Right lobe of liver (tissue), 6 donors: ENCODE data around the gene RDH8. TPM values are rescaled to one million over a fixed set of nuclear protein-coding genes. Genes with fewer than 3 reads are reported as not detected.

ENCODE experiments used
- ATAC-seq, 4 donors: fragments of 200-7000 bp; cut with Tn5 transposase; one replicate each; pipeline ENCODE4 v1.9.1; 2020; ENCODE audit warnings: mild to moderate bottlenecking in 4 of 4, moderate library complexity in 4 of 4
- DNase-seq, 3 donors: peaks; one replicate each; pipeline ENCODE4 v3.0.0-alpha.2; 2020
- H3K27ac ChIP-seq, 3 donors: fragments of 200-600 bp; one replicate each; pipeline ENCODE4 v1.8.0; 2022
- H3K27me3 ChIP-seq, 2 donors: fragments of 200-600 bp; one replicate each; pipeline ENCODE4 v1.8.0; 2022
- H3K36me3 ChIP-seq, 4 donors: fragments of 200-600 bp; sonication (generic) in 1 of 4; one replicate each; pipeline versions ENCODE4 v1.5.1 to v1.8.0; 2017 to 2022; ENCODE audit warnings: control low read depth in 1 of 4
- H3K4me1 ChIP-seq, 4 donors: fragments of 200-600 bp; sonication (generic) in 1 of 4; one replicate each; pipeline versions ENCODE4 v1.5.1 to v1.8.0; 2017 to 2022; ENCODE audit warnings: control low read depth in 1 of 4
- H3K4me3 ChIP-seq, 3 donors: fragments of 200-600 bp; one replicate each; pipeline ENCODE4 v1.8.0; 2022
- H3K9me3 ChIP-seq, 4 donors: fragments of 200-600 bp; sonication (generic) in 1 of 4; one replicate each; pipeline versions ENCODE4 v1.5.1 to v1.8.0; 2017 to 2022; ENCODE audit warnings: control low read depth in 1 of 4
- CTCF ChIP-seq, 4 donors: fragments of 200-600 bp in 3 of 4; fragments of 450-650 bp in 1 of 4; IDR thresholded peaks; one replicate each; pipeline versions ENCODE4 v1.5.1 to v1.8.0; 2016 to 2022; ENCODE audit warnings: antibody characterized with exemption in 4 of 4, mild to moderate bottlenecking in 2 of 4
- POLR2A ChIP-seq: fragments of 450-650 bp; IDR thresholded peaks from one replicate; pipeline ENCODE4 v1.6.1; 2017; ENCODE audit warnings: antibody characterized with exemption, mild to moderate bottlenecking
- WGBS: methylation state at CpG from one replicate; pipeline ENCODE4 v1.1.6; 2018; ENCODE audit warnings: low coverage, low lambda C conversion rate; ENCODE audit not compliant: insufficient coverage; ENCODE audit errors: missing lambda C conversion rate; 5-methylcytosine and 5-hydroxymethylcytosine counted together
- intact Hi-C, 2 donors: fragments of 100-400 bp; cut with DNase I; formaldehyde crosslinking; loops; one replicate each; pipeline versions ENCODE4 v1.11.2 to v1.14.1; 2022
- total RNA-seq, 6 experiments: library from RNA; depleted of rRNA in 2 of 6; stranded (reverse); fragments of >200 nt in 2 of 6; fragmentation: NEBNext Ultra II Directional in 3 of 6; extraction: Animal tissue kit (Norgen Biotek cat#: 25700) in 3 of 6; gene quantifications; one replicate each; pipeline versions ENCODE4 v1.1.0 to v1.2.4, GENCODE V29; 2016 to 2023
- donor health status: DM: no; HTN: yes; CAD: no.
- donor health status: DM: no; HTN: no; CAD: no.
- donor health status: DM: no; HTN: no; CAD: no.
- donor health status: DM: no; HTN: yes; CAD: no.
- donor health status: DM: no; HTN: yes; CAD: no.

Gene RDH8
- total RNA-seq, 6 experiments from 2014 or later: not detected

- no peaks in the 10 kb centered on the region for H3K9me3 ChIP-seq
- ATAC-seq (no peak), DNase-seq (no peak)
- peaks cover 0 to 20% (median 0%) of the 10 kb centered on the region in 4 donors for H3K4me1 ChIP-seq
- intact Hi-C loops: loop anchor here (5.0 to 10.0 kb wide), 2 partner anchors 92 to 94 kb away; partner anchors contain the start of gene OLFM2 (in 1 of the 2)
- H3K36me3 ChIP-seq: no peaks in the 10 kb centered on the region
- no peak overlapping the region for H3K27ac ChIP-seq
- WGBS: 82% methylated on average over 3 of the region's 3 CpGs
- no peaks in the 10 kb centered on the region for H3K27me3 ChIP-seq
- H3K4me3 ChIP-seq: no peak overlapping the region
- TF ChIP-seq POLR2A: no peak
- TF ChIP-seq CTCF (IDR thresholded peaks at IDR 0.05): no peak
Measured at GRCh38 chr19:10026744-10027143, 13.5 kb downstream of the RDH8 start.

- DNase-seq (peak; percentile 95 to 98 (median 97)), ATAC-seq (peak; percentile 95 to 99 (median 98))
- Histone ChIP-seq H3K4me1 (peaks cover 0 to 20% (median 0%) of the 10 kb centered on the region in 4 donors), H3K27ac (no peak overlapping the region), H3K9me3 (no peaks in the 10 kb centered on the region), H3K27me3 (no peaks in the 10 kb centered on the region), H3K36me3 (no peaks in the 10 kb centered on the region), H3K4me3 (no peak overlapping the region)
- TF ChIP-seq POLR2A (no peak), CTCF (IDR thresholded peaks at IDR 0.05) (peak; percentile 94 to 98 (median 96))
- intact Hi-C loops: loop anchor here (5.0 to 10.0 kb wide), 2 partner anchors 93 to 95 kb away; partner anchors contain the start of gene OLFM2 (in 1 of the 2)
- WGBS: 46% methylated on average over 5 of the region's 29 CpGs
Measured at GRCh38 chr19:10027158-10027997, 14.1 kb downstream of the RDH8 start.

GRCh38 chr19:10033614-10034013 lies 20.3 kb downstream of the RDH8 start:
- peak overlapping the region in 1 of 3 donors; percentile 36 for H3K27ac ChIP-seq
- H3K36me3 ChIP-seq: no peaks in the 10 kb centered on the region
- intact Hi-C loops: no loop called here
- TF ChIP-seq CTCF (IDR thresholded peaks at IDR 0.05) (no peak), POLR2A (no peak)
- ATAC-seq (peak in 2 of 4 donors; percentile 6 to 63), DNase-seq (peak in 1 of 3 donors; percentile 76)
- H3K4me3 ChIP-seq: no peak overlapping the region
- H3K4me1 ChIP-seq: peaks cover 0 to 50% (median 15%) of the 10 kb centered on the region in 4 donors
- no peaks in the 10 kb centered on the region for H3K9me3 ChIP-seq
- WGBS: 50% methylated on average over 7 of the region's 8 CpGs
- no peaks in the 10 kb centered on the region for H3K27me3 ChIP-seq

- intact Hi-C loops: loop anchor here in 1 of 2 donors (2.0 kb wide), 1 partner anchor 34 kb away; no protein-coding TSS in a partner anchor
- peak overlapping the region in 2 of 3 donors; percentile 64 to 82 for H3K27ac ChIP-seq
- no peaks in the 10 kb centered on the region for H3K9me3 ChIP-seq
- WGBS: 22% methylated on average over 4 of the region's 5 CpGs
- peaks cover 0 to 48% (median 15%) of the 10 kb centered on the region in 4 donors for H3K4me1 ChIP-seq
- H3K27me3 ChIP-seq: no peaks in the 10 kb centered on the region
- H3K4me3 ChIP-seq: no peak overlapping the region
- peak; percentile 78 to 95 (median 91) for DNase-seq
- H3K36me3 ChIP-seq: no peaks in the 10 kb centered on the region
- peak; percentile 82 to 88 (median 84) for ATAC-seq
- no peak for TF ChIP-seq CTCF (IDR thresholded peaks at IDR 0.05)
- no peak for TF ChIP-seq POLR2A
Measured at GRCh38 chr19:10036601-10037071, 23.4 kb downstream of the RDH8 start.
